IPS-11a (cell line): Measurements from ENCODE around the gene ATP6V1G2.
"Not testable (repeated sequence)": the region's sequence is repeated elsewhere in the genome, so short reads cannot be mapped to it uniquely, and the experiment has no call there.

Source experiments
- H3K4me3 ChIP-seq: one replicate; pipeline ENCODE4 v1.5.1; 2013; ENCODE audit warnings: low read depth, low read length, control low read depth

The ATP6V1G2 gene

DNA sequence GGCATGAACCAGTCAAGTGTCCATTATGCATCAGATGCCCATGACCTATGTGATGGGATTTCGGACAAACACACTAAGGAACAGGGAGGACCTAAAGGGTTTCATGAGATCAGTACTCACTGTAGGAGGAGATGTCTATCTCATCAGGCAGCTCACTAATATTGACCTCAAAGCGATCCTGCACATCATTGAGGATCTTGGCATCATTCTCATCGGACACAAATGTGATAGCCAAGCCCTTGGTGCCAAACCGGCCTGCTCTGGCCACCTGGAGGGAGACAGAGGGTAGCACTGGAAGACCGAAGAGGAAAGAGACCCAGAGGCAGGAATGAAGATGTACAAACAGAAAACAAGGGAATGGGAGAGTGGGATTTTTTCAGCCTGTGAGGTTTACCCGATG, 15.7 kb downstream of the ATP6V1G2 start:
- H3K4me3 ChIP-seq: no peak overlapping the region

GRCh38 chr6:31529329-31530150, 16.9 kb downstream of the ATP6V1G2 start:
- H3K4me3 ChIP-seq: no peak overlapping the region

- no peak within 1 kb of the TSS for H3K4me3 ChIP-seq
These were observed 17.5 kb downstream of the ATP6V1G2 start, which contains the start of gene MCCD1 for GRCh38 chr6:31528821-31529328. Gene MCCD1, plus strand, starts transcription at chr6:31528962. Its CDS starts 53 bp downstream, at chr6:31529015.

DNA sequence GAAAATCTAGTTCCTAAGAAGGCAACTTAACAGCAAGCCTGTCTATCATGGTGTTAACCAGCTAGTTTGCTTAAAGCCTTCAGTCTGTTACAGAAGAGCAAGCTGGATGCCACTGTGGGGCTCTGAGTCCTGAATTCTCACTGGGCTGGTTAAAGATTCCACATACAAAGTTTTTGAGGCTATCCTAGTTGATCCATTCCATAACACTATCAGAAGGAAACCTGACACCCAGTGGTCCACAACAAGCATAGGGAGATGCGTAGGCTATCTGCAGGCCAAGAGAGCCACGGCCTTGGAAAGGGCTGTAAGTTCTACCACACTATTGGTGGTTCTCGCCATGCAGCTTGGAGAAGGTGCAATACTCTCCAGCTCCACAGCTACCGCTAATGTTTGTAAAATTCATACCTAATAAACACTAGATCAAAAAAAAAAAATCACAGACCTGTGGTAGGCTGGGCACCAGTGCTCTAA, 18.1 kb downstream of the ATP6V1G2 start:
- H3K4me3 ChIP-seq: no peak overlapping the region

- no peak overlapping the region for H3K4me3 ChIP-seq
These were observed 20.3 kb downstream of the ATP6V1G2 start for GRCh38 chr6:31525932-31526591.

DNA sequence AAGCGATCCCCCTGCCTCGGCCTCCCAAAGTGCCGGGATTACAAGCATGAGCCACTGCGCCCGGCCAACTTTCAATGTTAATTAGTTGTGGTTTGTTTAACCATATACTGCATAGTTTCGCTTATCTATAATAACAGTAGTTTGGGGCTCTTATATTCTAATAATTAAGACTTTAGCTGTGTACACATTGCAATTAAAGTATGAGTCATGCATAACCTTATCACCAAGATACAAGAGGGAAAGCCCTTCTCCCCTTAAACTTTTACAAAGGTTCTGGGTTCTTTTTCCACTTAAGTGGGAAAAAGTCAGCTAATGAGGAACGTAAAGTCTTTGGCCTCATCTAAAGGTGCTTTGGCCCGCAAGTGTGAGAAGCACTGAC, 20.9 kb downstream of the ATP6V1G2 start:
- H3K4me3 ChIP-seq: no peak overlapping the region

- H3K4me3 ChIP-seq: no peak overlapping the region
These were observed 24.6 kb downstream of the ATP6V1G2 start for GRCh38 chr6:31521835-31522234.

- H3K4me3 ChIP-seq: no peak overlapping the region
These were observed 32.8 kb downstream of the ATP6V1G2 start for GRCh38 chr6:31513456-31514165.

- no peak overlapping the region for H3K4me3 ChIP-seq
These were observed 36.4 kb downstream of the ATP6V1G2 start for GRCh38 chr6:31510007-31510406.

DNA sequence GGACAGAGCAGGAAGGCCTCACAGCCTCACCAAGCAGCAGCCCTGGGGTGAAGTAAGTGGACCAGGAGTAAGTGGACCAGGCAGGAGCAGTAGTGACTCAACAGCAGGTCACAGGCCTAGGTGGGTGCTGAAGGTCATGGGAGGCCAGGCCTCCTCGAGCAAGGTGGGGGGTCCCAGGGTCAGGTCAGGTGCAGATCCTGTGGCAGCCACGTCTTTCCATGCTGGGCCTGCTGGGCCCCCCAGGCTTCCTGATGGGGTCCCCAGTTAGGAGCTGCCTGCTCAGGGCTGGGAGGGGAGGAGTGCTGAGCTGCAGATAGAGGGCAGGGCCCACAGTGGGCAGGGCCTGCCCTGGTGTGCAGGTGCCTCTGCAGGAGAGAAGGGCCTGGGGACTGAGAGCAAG, 37.4 kb downstream of the ATP6V1G2 start:
- H3K4me3 ChIP-seq: not testable (repeated sequence)

GRCh38 chr6:31502586-31502985, 43.8 kb downstream of the ATP6V1G2 start:
- no peak overlapping the region for H3K4me3 ChIP-seq

GRCh38 chr6:31499648-31500047, 46.8 kb downstream of the ATP6V1G2 start:
- H3K4me3 ChIP-seq: not testable (repeated sequence)

GRCh38 chr6:31498748-31499147, 47.7 kb downstream of the ATP6V1G2 start:
- H3K4me3 ChIP-seq: peak overlapping the region; percentile 39

GRCh38 chr6:31497531-31498476, 48.6 kb downstream of the ATP6V1G2 start, which contains the start of gene MICB:
Gene MICB, plus strand, starts transcription at chr6:31498145. Its CDS starts 49 bp downstream, at chr6:31498194.
- H3K4me3 ChIP-seq: peak within 1 kb of the TSS; percentile 50

DNA sequence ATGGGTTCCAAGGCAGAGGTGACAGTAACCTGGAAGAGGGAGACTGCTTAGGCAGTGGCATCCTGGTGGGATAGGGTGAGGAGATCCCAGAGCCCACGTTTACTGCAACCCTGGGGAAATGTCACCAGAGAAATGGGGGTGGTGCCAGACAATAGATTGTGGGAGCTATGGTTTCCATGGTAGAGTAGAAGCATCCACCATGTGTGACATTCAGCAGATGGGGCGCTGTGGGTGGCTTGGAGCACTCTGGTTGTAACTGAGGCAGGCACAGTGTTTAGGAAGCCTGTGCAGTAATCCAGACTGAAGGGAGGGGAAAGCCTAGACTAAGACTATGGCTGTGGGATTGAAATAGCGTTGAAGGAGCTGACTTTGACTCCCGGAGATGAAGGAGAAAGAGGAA, 49.6 kb downstream of the ATP6V1G2 start:
- H3K4me3 ChIP-seq: not testable (repeated sequence)

DNA sequence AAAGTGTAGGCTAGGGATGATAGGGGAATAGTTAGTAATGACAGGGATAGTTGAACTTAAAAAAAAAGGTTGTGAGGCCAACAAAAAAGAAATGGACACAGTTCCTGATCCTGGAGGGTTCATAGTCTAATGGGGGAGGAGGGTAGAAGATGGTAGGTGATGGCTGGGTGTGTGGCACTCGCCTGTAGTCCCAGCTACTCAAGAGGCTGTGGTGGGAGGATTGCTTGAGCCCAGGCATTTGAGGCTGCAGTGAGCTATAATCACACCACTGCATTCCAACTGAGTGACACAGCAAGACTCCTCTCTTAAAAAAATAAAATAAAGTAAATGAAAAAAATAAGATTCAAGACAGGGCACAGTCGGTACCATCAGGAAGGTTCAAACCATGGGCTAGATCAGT, 50.8 kb downstream of the ATP6V1G2 start:
- H3K4me3 ChIP-seq: no peak overlapping the region
